HG02970 (cell line): ENCODE results near the gene MLH3.
"Not testable (repeated sequence)": the region's sequence is repeated elsewhere in the genome, so short reads cannot be mapped to it uniquely, and the experiment has no call there.

ENCODE experiments used
- ATAC-seq: cut with Tn5 transposase; IDR thresholded peaks from one replicate; pipeline ENCODE4 v1.9.1; 2021; ENCODE audit warnings: mild to moderate bottlenecking, moderate library complexity, moderate number of reproducible peaks; ENCODE audit not compliant: unreplicated experiment, low FRiP score

MLH3 gene

DNA sequence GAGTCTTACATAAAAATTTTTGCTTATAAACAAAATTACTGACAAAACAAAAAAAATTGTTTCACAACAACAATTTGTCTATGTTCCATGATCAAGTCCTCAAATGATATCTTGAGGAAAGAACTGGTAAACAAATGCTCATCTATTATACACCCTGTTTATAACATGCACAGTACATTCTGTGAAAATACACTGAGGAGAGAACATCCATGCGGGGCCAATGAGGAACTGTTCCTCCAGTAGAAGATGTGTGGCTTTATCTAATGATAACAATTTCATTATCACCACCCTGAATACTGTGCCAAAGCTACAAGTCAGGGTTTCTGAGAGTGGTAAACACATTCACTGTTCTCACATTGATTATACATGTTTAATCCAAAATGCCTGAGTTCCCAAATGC lies 10.8 kb downstream of the MLH3 start:
- ATAC-seq = no peak

- no peak for ATAC-seq
Observed at GRCh38 chr14:75032939-75033338, 18.3 kb downstream of the MLH3 start.

DNA sequence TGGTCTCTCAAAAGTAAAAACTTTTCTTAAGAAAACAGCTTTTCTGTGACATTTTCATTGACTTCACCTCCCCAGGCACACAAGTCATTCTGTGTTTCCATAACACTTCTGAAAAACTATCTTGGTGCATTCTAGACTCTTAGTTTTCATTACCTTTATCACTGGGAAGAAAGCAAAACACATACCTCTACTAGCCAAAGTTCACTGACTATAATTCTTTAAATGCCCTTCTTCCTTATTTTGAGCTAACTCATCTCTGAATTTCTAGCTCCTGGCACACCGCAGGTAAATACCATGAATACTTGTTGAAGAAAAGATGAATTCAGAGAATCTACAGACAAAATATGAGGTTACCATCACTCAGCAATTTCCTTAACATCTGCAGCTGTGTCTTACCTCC lies 21.1 kb downstream of the MLH3 start:
- ATAC-seq = no peak

GRCh38 chr14:75025876-75026275 lies 25.4 kb downstream of the MLH3 start:
- no peak for ATAC-seq

DNA sequence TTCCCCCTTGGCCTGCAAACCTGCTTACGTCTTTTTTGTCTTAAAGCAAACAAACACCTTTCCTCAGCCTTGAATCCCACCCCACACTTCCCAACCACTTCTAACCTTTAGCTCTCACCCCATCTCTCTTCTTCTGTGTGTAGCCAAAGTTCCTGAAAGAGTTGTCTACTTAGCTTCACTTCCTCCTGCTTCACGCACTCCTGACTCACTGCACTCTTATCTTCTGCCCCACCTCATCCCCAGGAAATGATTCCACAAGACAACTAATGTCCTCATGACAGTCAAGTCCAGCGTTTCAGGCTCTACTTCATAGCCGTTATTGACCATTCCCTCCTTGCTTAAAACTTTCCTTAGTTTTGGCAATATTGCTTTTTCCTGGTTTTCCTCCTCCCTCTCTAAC lies 26.2 kb downstream of the MLH3 start:
- no peak for ATAC-seq

GRCh38 chr14:75023108-75023507 lies 28.2 kb downstream of the MLH3 start:
- no peak for ATAC-seq

GRCh38 chr14:75022655-75023054 lies 28.6 kb downstream of the MLH3 start:
- no peak for ATAC-seq

DNA sequence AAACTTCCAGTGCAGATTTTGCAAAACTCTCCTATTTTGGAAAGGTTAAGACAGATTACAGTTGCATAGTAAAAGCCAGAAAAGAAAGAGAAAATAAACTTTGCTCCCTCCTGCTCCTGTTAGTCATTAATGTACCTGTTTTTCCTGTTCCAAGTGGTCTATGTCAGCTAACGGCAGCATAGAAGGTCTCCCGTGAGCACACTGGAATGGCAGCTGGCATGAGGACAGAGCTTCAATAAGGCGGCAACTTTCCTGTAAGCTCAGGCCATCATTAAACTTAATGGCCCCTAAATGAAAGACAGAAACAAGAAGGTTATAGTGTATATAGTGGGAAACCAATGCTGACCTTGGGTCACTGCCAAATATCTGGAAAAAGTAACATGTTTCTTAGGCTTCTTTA lies 32.6 kb downstream of the MLH3 start:
- ATAC-seq = no peak

DNA sequence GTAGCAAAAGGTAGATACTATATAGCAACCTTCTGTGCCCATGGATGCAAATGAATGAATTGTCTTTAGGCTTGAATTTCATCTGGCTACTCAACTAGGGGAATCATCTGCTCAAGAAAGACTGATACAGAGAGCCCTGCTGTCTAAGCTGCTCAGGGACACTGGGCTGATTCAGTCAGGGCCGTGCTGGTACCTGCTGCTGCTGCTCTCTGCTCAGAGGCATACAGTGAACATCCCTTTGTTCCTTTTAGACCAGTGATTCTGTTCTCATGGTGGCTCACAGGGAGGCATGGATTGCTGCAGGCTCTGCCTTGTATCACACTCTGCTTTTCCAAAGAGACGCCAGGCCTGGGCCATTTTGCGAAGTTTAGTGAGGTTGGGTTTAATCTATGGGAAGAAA lies 34.5 kb downstream of the MLH3 start:
- no peak for ATAC-seq

DNA sequence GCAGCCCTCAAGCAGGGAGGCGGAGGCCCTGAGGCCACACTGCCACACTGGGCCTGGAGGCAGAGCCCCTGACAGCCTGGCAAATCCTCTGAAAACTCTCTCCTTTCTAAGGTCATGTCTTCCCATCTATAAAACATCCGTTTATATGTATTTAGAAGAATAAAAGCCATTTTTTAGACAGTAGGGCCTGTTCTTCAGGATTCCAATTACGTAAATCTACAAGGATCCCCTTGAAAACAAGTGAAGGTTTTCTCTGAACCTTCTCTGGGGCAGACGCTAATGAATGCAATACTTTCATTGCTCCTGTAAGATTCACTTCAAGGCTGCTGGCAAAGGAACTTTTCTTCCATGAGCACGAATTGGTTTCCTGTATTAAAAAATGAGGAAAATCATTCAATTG lies 35.8 kb downstream of the MLH3 start:
- ATAC-seq = no peak

- ATAC-seq = no peak
Observed at GRCh38 chr14:75013290-75013689, 38.0 kb downstream of the MLH3 start.

- ATAC-seq = no peak
Observed at GRCh38 chr14:75011356-75011994, 39.8 kb downstream of the MLH3 start.

DNA sequence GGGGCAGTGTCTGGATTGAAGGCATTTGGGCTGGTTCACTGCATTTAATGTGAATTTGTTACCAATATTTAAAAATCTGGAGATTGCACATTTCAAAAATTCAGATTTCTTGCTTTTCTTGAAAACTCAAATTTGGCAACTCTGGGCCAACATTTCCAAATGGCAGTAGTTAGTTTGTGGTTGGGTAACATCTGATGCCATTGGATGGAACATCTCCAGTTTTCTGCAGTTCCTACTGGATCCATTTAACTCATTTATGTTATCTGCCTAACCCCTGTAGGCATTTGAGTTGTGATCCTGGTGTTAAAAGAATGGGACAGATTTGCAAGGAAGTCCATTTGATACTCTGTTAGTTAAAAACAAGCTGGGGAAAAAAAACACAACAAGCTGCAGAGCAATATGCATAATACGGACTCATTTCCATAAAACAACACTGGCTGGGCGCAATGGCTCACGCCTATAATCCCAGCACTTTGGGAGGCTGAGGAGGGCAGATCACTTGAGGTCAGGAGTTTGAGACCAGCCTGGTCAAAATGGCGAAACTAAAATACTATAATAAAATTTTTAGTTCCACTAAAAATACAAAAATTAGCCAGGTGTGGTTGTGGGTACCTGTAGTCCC lies 40.7 kb downstream of the MLH3 start:
- ATAC-seq = no peak

GRCh38 chr14:75009176-75009575 lies 42.1 kb downstream of the MLH3 start:
- ATAC-seq = no peak

GRCh38 chr14:75005357-75005756 lies 45.9 kb downstream of the MLH3 start:
- ATAC-seq = no peak

DNA sequence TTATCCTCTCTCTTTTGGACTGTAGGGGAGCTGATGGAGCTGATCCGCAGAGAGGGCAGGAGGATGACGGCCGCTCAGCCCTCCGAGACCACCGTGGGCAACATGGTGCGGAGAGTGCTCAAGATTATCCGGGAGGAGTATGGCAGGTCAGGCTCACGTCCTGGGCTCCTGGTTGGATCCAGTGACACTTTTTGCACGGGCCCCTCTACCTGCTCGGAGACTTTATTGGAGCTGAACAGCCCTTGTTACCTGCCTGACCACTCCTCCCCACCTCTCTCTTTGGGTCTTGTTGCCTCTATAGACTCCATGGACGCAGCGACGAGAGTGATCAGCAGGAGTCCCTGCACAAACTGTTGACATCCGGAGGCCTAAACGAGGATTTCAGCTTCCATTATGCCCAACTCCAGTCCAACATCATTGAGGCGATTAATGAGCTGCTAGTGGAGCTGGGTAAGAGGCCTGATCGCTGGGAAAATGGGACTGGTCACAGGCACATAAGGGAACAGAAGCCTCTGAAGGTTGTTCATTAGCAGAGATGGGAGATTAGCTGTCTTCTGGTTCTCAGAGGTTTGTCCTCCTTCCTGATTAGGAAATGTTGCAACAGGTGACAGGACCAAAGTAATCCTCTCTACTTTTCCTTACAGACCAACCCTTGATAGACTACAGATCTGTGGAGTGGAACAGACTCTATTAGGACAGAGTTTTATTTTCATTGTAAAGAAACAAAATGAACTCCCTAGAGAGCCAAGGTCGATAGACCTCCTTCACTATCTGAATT lies 47.8 kb downstream of the MLH3 start:
- no peak for ATAC-seq

- ATAC-seq = peak; percentile 96
Observed at GRCh38 chr14:75002392-75003249, 48.6 kb downstream of the MLH3 start, which contains the start of gene EIF2B2. EIF2B2 (plus strand) TSS chr14:75002921; CDS start chr14:75002991, 70 bp downstream.

- ATAC-seq = no peak
Observed at GRCh38 chr14:75001899-75002298, 49.4 kb downstream of the MLH3 start.

GRCh38 chr14:75001261-75001660 lies 50.0 kb downstream of the MLH3 start:
- no peak for ATAC-seq

DNA sequence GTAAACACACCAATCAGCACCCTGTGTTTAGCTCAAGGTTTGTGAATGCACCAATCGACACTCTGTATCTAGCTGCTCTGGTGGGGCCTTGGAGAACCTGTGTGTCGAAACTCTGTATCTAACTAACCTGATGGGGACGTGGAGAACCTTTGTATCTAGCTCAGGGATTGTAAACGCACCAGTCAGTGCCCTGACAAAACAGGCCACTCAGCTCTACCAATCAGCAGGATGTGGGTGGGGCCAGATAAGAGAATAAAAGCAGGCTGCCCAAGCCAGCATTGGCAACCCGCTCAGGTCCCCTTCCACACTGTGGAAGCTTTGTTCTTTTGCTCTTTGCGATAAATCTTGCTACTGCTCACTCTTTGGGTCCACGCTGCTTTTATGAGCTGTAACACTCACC lies 55.5 kb downstream of the MLH3 start:
- not testable (repeated sequence) for ATAC-seq

GRCh38 chr14:74994182-74994581 lies 57.1 kb downstream of the MLH3 start:
- not testable (repeated sequence) for ATAC-seq
